Measurements from ENCODE around the gene DTX1. TPM values are rescaled to one million over a fixed set of nuclear protein-coding genes. Genes with fewer than 3 reads are reported as not detected.

Gene DTX1
- total and polyA plus RNA-seq, 3 donors from 2014 or later: 15.0 to 26.9 (median 22.8) TPM

GRCh38 chr12:113092607-113093408, 36.3 kb downstream of the DTX1 start:
- H3K9me3 ChIP-seq: no peaks in the 10 kb centered on the region
- intact Hi-C loops (cut with DNase I; ENCODE audit: low total_unique reads): no loop called here
- H3K4me1 ChIP-seq: peaks cover under 1% of the 10 kb centered on the region
- TF ChIP-seq CTCF (IDR thresholded peaks at IDR 0.05): no peak
- TF ChIP-seq POLR2A (IDR thresholded peaks at IDR 0.05): no peak
- H3K4me3 ChIP-seq: peak overlapping the region in 1 of 2 donors; percentile 25
- H3K27me3 ChIP-seq: no peaks in the 10 kb centered on the region
- H3K36me3 ChIP-seq (ENCODE audit: low read depth, missing control alignments): no peaks in the 10 kb centered on the region
- WGBS, 2 donors: 36 to 47% methylated on average over 17 to 28 of the region's 31 CpGs
- H3K27ac ChIP-seq: no peak overlapping the region
- peak; percentile 56 for DNase-seq

DNA sequence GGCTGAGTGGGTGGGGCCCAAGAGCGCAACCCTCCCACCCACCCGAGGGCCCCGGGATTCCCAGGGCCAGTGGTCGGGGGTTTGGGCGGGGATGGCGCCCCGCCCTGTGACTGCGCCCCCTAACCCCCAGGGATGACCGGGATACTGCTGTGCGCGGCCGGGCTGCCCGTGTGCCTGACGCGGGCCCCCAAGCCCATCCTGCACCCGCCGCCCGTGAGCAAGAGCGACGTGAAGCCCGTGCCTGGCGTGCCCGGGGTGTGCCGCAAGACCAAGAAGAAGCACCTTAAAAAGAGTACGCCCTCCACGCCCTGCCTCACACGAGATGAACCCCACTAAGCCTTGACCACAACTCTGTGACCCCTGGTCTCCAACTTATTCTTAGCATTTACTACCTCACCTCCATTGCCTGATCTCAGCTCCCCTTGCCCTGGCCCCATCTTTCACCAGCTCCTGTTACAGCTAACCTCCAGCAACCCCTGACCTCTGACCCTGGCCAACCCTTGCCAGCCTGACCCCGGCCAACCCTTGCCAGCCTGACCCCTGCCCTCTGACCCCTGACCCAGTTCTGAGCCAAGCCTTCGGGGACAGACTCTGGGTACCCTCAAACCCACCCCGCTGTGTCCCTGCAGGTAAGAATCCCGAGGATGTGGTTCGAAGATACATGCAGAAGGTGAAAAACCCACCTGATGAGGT, 37.0 kb downstream of the DTX1 start:
- no peak for DNase-seq
- TF ChIP-seq CTCF (IDR thresholded peaks at IDR 0.05): no peak
- TF ChIP-seq POLR2A (IDR thresholded peaks at IDR 0.05): no peak
- 64 to 68% methylated on average over 17 to 23 of the region's 32 CpGs for WGBS, 2 donors
- H3K36me3 ChIP-seq (ENCODE audit: low read depth, missing control alignments): no peaks in the 10 kb centered on the region
- H3K27ac ChIP-seq: no peak overlapping the region
- peaks cover 4% of the 10 kb centered on the region for H3K4me1 ChIP-seq
- intact Hi-C loops (cut with DNase I; ENCODE audit: low total_unique reads): no loop called here
- H3K9me3 ChIP-seq: no peaks in the 10 kb centered on the region
- peak overlapping the region in 1 of 2 donors; percentile 25 for H3K4me3 ChIP-seq
- H3K27me3 ChIP-seq: no peaks in the 10 kb centered on the region

DNA sequence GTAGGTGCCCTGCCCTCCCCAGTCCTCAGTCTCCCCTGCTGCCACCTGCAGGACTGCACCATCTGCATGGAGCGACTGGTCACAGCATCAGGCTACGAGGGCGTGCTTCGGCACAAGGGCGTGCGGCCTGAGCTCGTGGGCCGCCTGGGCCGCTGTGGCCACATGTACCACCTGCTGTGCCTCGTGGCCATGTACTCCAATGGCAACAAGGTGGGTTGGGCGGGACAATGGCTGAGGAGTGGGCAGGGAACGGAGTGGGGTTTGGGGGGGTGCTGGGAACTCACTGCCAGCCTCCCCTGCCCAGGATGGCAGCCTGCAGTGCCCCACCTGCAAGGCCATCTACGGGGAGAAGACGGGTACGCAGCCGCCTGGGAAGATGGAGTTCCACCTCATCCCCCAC, 38.2 kb downstream of the DTX1 start:
- Histone ChIP-seq H3K36me3 (ENCODE audit: low read depth, missing control alignments) (no peaks in the 10 kb centered on the region), H3K9me3 (no peaks in the 10 kb centered on the region), H3K27me3 (no peaks in the 10 kb centered on the region), H3K27ac (no peak overlapping the region), H3K4me3 (no peak overlapping the region), H3K4me1 (peaks cover 4% of the 10 kb centered on the region)
- WGBS, 2 donors: 86 to 91% methylated on average over 12 to 16 of the region's 16 CpGs
- TF ChIP-seq POLR2A (IDR thresholded peaks at IDR 0.05): no peak
- no peak for TF ChIP-seq CTCF (IDR thresholded peaks at IDR 0.05)
- intact Hi-C loops (cut with DNase I; ENCODE audit: low total_unique reads): loop anchor here (5.0 kb wide), 1 partner anchor 42 kb away; no protein-coding TSS in a partner anchor
- no peak for DNase-seq

DNA sequence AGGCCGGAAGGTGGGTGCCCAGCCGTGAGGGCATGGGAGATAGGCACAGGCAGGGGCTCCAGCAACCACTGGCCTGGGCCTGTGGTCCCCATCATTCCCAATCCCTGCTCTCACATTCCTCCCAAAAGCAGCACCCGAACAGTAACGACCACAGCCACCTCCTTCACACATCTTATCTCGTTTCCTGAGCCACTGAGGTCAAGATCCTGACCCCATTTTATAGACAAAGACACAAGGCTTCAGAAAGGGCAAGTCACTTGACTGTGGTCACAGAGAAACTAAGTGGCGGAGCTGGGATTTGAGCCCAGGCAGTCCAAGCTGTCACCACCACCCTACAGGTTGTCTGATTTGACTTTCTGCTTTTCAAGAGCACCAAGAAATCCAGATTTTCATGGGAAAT, 38.9 kb downstream of the DTX1 start:
- DNase-seq: no peak
- H3K9me3 ChIP-seq: no peaks in the 10 kb centered on the region
- H3K27me3 ChIP-seq: no peaks in the 10 kb centered on the region
- H3K27ac ChIP-seq: no peak overlapping the region
- H3K4me3 ChIP-seq: no peak overlapping the region
- TF ChIP-seq POLR2A (IDR thresholded peaks at IDR 0.05): no peak
- no peak for TF ChIP-seq CTCF (IDR thresholded peaks at IDR 0.05)
- 51 to 62% methylated on average over 4 to 6 of the region's 6 CpGs for WGBS, 2 donors
- H3K4me1 ChIP-seq: peaks cover 4% of the 10 kb centered on the region
- intact Hi-C loops (cut with DNase I; ENCODE audit: low total_unique reads): loop anchor here (5.0 kb wide), 1 partner anchor 43 kb away; no protein-coding TSS in a partner anchor
- no peaks in the 10 kb centered on the region for H3K36me3 ChIP-seq (ENCODE audit: low read depth, missing control alignments)
